GM18508 (cell line): Measurements from ENCODE around the gene ZG16B.

Experiments
- ATAC-seq: cut with Tn5 transposase; IDR thresholded peaks from one replicate; pipeline ENCODE4 v1.9.1; 2021; ENCODE audit warnings: moderate number of reproducible peaks; ENCODE audit not compliant: insufficient read depth, unreplicated experiment

The ZG16B gene

GRCh38 chr16:2859686-2860265 lies 29.7 kb downstream of the ZG16B start:
- ATAC-seq: no peak

- no peak for ATAC-seq
These were observed 30.9 kb downstream of the ZG16B start for GRCh38 chr16:2860826-2861567.

- no peak for ATAC-seq
These were observed 35.5 kb downstream of the ZG16B start for GRCh38 chr16:2865651-2866050.

- no peak for ATAC-seq
These were observed 36.3 kb downstream of the ZG16B start for GRCh38 chr16:2866431-2866830.

GRCh38 chr16:2867661-2867986 lies 37.5 kb downstream of the ZG16B start:
- no peak for ATAC-seq

- peak; percentile 61 for ATAC-seq
These were observed 38.1 kb downstream of the ZG16B start for GRCh38 chr16:2867987-2868789.

GRCh38 chr16:2871926-2872325 lies 41.8 kb downstream of the ZG16B start:
- ATAC-seq: no peak

GRCh38 chr16:2874032-2874911 lies 44.2 kb downstream of the ZG16B start:
- no peak for ATAC-seq

- ATAC-seq: no peak
These were observed 44.8 kb downstream of the ZG16B start for GRCh38 chr16:2874912-2875362.

GRCh38 chr16:2879854-2880508 lies 49.9 kb downstream of the ZG16B start:
- ATAC-seq: no peak
